Left renal cortex interstitium (tissue), 4 donors: ENCODE results near the gene SYDE1. TPM values are rescaled to one million over a fixed set of nuclear protein-coding genes. Genes with fewer than 3 reads are reported as not detected.

Experiments
- DNase-seq, 4 donors: peaks; one replicate each; pipeline ENCODE4 v3.0.0-alpha.2; 2013; ENCODE audit warnings: low read depth in 4 of 4, low spot score in 2 of 4, missing footprints in 1 of 4
- polyA plus RNA-seq, 4 donors: library from polyadenylated mRNA; unstranded; fragments of 120-200 nt; gene quantifications; one replicate each; pipeline ENCODE4 v1.2.1, GENCODE V29; 2013; ENCODE audit not compliant: insufficient read length in 4 of 4

SYDE1 gene
- polyA plus RNA-seq, 4 donors = 16.5 to 32.6 (median 22.5) TPM

DNA sequence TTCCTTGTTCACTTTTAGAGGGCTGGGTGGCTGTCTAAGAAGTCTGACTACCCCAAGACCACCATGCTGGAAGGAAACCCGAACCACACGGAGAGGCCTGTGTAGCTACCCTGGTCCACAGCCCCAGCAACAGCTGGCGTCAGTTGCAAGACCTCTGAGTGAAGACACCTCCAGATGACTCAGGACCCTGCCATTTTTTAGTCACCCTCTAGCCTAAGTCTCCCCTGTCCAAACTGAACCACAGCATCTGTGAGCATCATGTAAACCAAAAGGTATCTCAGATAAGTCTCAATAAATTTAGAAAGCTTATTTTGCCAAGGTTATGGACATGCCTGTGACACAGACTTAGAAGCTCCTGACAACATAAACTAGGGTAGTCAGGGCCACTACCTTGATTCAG is 2.2 kb upstream of the SYDE1 start:
- DNase-seq = no peak

DNA sequence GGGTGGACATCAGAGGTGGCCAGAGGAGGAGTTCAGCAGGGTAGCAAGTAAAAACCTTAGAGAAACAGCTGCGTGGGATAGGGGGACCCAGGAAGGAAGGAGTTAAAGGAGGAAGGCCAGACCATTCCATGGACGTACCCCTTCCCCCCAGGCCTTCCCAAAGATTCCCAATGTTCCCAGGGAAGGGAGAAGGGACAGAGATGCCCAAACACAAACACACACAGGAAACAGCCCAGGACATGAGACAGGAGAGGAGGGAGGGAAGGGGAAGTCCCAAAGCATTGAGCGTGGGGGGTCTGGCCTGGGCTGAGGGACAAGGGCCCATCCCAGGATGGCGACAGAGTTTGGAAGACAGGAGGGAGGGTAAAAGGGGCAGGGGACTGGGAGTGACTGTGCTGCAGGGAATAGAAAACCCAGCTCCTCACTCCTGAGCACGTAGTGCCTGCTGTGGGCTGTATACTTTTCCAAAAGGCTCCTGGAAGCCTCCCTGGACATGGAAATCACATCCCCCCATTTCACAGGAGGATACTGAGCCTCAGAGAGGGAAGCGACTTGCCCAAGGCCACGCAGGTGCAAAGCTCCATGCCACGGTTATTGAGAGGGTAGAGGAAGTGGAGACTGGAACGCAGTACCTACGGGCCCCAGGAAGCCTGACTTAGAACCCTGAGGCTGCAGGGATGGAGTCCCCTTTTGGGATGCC is 1.1 kb downstream of the SYDE1 start:
- no peak for DNase-seq

DNA sequence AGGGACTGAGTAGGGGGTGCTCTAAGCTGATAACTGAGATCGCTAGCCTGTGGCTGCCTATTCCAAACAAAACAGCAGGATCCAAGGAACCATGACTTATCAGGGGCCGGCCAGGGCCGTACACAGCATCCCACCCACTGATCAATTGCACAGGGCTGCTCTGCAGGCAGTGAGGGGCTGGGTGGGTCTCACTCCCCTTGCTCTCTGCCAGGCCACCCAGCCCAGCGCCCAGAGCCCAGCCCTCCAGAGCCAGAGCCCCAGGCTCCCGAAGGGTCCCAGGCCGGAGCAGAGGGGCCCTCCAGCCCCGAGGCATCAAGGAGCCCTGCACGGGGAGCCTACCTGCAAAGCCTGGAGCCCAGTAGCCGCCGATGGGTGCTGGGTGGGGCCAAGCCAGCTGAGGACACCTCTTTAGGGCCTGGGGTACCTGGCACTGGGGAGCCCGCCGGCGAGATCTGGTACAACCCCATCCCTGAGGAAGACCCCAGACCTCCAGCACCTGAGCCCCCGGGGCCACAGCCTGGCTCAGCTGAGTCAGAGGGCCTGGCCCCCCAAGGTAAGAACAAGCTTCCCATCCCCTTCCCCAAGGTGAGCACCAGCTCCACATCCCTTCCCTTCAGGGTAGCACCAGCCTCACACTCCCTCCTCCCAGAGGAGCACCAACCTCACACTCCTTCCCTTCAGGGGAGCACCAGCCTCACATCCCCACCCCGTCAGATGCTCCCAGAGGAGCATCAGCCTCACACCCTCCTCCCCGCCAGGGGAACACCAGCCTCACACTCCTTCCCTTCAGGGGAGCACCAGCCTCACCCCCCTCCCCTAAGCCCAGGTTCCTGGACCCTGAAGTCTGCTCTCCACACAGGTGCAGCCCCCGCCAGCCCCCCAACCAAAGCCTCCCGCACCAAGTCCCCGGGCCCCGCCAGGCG is 1.9 kb downstream of the SYDE1 start:
- no peak for DNase-seq

DNA sequence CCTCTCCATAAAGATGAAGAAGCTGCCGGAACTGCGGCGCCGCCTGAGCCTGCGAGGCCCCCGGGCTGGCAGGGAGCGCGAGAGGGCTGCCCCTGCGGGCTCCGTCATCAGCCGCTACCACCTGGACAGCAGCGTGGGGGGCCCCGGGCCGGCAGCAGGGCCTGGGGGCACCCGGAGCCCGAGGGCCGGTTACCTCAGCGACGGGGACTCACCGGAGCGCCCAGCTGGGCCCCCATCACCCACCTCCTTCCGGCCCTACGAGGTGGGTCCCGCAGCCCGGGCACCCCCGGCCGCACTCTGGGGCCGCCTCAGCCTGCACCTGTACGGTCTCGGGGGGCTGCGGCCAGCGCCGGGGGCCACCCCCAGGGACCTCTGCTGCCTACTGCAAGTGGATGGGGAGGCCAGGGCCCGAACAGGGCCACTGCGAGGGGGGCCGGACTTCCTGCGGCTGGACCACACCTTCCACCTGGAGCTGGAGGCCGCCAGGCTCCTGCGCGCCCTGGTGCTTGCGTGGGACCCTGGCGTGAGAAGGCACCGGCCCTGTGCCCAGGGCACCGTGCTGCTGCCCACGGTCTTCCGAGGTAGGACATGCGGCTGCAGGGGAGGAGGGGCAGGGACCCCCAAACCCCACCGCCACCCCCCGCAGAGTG is 2.7 kb downstream of the SYDE1 start:
- no peak for DNase-seq

DNA sequence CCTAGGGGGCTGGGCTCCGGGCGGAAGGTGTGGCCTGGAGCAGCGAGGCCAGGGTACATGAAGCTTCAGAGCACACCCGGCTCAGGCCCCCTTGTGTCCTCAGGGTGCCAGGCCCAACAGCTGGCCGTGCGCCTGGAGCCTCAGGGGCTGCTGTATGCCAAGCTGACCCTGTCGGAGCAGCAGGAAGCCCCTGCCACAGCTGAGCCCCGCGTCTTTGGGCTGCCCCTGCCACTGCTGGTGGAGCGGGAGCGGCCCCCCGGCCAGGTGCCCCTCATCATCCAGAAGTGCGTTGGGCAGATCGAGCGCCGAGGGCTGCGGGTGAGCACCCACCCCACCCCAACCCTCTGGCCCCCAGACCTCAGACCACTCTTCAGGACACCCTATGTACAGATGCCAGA is 3.2 kb downstream of the SYDE1 start:
- DNase-seq = no peak

DNA sequence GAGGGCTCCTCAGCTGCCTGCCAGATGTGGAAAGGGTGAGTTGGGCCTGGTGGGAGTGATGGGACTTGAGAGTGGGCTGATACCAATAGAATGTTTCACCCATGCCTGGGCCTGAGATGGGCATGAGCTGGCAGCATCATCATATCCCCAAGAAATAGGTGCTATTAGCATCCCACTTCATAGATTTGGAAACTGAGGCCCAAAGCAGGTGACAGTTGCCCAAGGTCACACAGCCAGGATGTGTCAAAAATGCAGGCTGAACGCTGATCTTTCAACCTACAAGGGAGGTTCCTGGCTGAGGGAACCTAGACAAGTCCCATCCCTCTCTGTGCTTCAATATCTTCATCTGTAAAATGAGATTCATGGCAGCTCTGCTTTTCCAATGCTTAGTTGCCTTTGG is 4.6 kb downstream of the SYDE1 start:
- DNase-seq = no peak

DNA sequence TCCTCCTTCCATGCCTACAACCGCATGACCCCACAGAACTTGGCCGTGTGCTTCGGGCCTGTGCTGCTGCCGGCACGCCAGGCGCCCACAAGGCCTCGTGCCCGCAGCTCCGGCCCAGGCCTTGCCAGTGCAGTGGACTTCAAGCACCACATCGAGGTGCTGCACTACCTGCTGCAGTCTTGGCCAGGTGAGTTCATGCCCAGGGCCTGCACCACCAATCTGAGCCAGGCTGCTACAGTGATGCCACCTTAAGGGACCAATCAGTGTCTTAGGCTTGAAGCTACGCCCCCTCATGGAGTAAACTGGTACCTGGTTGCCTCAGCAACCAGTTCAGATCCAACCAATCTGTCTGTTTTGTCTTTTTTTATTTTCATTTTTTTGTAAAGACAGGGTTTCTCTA is 5.2 kb downstream of the SYDE1 start:
- no peak for DNase-seq

DNA sequence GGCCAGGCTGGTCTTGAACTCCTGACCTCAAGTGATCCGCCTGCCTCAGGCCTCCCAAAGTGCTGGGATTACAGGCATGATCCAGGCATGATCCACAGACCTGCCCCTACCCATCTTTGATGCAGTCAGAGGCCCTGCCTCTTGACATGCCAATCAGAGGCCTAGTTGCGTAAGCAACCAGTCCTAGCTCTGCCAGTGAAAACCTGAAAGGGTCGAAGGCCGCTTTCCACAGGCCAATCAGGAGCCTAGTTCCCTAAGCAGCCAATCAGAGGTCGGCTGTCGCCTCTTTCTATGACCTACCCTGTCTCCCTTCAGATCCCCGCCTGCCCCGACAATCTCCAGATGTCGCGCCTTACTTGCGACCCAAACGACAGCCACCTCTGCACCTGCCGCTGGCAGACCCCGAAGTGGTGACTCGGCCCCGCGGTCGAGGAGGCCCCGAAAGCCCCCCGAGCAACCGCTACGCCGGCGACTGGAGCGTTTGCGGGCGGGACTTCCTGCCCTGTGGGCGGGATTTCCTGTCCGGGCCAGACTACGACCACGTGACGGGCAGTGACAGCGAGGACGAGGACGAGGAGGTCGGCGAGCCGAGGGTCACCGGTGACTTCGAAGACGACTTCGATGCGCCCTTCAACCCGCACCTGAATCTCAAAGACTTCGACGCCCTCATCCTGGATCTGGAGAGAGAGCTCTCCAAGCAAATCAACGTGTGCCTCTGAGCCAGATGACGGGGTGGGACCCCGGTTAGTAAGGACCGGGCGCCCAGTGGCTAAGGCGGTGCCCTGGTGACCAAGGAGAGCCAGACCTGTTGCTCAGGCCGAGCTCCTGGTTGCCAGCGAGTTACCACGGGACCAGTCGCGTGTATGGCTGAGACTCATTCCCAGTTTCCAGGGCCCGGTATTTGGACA is 6.3 kb downstream of the SYDE1 start:
- DNase-seq = no peak

DNA sequence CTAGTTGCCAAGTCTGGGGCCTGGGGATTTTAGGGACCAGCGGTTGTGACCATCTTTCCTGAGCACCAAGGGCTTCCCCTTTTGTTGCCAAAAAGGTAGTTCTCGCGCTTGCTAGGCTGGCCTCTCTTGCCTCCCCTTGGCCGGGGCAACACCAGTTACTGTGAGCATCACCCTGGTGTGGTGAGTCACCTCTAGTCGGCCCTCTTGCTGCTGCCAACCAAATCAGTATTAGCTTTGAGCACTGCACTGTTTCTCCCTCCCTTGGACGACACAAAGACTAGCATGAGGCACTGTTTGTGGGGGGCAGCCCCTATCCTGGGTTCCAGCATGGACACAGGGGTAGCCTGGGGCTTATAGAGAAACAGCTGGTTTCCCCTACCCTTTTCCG is 6.9 kb downstream of the SYDE1 start:
- no peak for DNase-seq

DNA sequence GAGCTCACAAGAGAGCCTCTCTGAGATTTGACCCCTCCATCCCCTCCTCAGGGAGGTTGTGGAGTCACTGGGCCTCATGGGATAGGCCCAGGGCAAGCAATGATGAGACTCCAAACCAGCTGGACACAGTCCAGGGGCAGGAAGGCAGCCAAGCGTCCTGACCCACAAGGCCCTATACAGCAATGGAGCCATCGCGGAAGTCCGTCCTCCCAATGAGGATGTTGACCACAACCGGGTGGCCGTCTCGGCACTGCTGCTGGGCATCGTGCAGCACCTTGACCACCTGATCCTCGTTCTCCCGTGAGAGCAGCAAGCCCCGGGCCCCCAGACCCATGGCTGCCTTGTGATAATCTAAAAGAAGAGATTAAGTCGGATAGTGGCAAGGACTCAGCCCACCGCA is 7.9 kb downstream of the SYDE1 start:
- DNase-seq = no peak

DNA sequence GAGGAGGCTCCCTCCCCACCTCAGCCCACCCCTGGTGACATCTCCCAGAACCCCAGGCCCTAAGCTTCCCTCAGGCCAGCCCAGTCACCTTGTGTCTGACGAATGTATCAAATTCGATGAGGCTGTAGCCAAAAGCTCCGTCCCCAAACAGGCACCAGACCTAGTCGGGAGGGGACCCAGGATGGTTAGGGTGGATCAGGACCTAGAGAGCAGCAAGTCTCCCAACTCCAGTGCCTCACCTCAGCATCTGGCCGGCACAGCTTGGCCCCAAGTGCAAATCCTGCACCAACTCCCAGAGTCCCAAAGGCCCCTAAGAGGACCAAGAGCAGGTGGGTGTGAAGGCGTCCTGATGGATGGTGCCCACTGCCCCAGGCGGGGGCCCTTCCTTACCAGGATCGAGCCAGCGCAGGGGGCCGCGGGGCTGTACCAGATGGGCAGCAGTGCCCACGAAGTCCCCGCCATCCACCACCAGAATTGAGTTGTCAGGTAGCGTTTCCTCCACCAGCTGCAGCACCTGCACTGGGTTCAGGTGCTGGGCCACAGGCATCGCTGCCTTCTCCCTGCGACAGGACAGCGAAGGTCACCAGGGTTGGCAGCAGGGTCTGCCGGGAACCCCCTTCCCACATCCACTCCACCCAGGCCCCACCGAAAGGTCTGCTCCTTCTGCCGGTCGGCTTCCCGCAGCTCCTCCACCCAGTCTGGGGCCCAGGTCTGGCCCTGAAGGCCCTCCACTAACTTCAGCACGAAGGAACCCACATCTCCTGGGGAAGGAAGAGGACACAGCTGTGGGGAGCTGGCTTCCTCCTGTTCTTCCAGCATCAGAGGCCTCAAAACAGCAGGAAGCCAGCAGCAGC is 8.8 kb downstream of the SYDE1 start:
- DNase-seq = no peak

DNA sequence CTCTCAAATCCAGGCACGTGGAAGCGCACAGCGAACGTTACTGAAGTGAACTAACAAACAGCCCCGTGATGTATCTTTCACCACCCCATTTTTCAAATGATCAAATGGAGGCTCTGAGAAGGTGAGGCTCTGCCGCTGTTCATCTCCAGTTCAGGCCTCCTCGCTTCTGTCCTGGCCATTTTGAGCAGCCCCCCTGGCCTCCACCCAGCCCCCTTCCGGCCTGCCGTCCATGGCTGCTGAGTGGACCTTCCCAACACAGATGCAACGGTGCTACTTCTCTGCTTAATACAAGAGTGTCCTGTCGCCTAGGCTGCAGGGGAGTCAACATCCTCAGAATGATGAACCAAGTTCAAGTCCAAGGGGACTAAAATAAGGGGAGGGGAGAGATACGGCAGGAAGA is 9.7 kb downstream of the SYDE1 start:
- DNase-seq = no peak

DNA sequence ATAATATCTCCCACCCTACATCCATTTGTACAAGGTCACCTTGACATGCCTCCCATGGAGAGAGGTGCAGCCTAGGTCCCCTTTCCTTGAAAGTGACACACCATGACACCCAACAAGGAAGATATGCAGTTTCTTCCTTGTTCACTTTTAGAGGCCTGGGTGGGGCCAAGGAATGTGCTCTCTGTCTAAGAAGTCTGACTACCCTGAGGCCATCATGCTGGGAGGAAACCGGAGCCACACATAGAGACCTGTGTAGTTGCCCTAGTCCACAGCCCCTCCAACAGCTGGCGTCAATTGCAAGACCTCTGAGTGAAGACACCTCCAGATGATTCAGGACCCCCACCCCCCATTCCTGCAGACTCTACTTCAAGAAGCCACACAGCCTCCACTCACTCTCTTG is 11.0 kb downstream of the SYDE1 start:
- DNase-seq = no peak

DNA sequence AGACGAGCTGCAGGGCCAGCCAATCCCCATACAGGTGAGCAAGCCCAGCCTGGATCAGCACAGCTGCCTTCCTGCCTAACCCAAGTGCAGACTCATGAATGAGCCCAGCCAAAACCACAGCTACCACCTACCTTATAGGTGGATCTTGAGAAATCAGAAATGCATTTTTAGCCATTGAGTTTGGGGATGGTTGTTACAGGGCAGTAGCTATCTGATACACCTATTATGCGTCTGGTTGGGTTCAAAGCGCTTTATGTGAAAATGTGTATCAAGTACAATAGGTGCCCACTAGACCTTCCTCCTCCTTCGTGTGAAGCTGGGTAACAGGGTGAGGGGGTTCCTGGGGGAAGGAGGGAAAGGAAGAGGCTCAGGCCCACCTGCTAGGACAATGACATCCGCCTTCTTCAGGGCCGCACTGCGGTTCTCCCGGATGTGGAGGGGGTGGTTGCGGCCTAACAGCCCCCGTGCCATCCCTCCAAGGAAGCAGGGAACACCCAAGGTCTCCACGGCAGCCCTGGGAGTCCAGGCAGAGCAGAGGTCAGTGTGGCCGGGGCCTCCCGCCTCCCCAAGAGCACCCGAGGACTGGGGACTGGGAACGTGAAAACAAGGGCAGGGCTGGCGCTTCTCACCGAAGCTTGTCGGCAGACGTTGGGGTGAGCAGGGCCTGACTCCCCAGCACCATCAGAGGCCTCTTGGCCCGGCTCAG is 11.7 kb downstream of the SYDE1 start:
- DNase-seq = no peak

DNA sequence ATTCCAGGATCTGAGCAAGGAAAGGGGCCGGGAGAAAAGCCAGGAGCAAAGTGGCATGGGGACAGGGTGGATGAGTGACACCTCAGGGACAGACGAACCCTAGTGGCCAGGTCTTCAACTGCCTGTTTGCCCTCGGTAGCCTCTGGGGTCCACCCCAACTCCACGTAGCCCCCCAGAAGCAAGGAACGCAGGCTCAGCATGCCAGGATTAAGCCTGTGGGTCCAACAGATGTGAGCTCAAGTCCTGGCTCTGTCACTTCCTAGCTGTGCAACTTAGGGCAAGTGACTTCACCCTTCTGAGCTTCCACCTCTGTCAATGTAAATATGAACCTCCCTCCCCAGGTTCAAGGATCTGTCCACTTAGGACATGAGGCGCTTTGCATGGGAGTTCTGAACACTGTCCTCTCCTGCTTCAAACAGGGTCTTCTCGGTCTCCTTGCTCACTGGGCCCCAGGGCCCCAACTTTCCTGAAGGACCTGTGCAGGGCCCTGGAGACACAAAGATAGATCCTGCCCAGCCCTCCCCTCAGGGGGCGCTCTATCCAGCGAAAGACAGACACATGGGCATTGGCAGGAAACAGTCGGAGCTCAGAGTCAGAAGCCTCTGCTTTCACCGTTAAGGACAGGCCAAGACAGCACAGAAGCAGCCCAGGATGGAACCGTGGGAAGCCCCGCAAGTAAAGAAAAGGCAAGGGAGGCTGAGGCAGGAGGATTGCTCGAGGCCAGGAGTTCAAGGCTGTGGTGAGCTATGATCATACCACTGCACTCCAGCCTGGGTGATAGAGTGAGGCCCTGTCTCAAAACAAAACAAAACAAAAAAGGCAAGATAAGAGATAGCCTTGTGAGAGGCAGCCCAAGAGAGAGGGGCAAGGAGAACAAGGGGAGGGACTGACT is 13.2 kb downstream of the SYDE1 start:
- DNase-seq = no peak

DNA sequence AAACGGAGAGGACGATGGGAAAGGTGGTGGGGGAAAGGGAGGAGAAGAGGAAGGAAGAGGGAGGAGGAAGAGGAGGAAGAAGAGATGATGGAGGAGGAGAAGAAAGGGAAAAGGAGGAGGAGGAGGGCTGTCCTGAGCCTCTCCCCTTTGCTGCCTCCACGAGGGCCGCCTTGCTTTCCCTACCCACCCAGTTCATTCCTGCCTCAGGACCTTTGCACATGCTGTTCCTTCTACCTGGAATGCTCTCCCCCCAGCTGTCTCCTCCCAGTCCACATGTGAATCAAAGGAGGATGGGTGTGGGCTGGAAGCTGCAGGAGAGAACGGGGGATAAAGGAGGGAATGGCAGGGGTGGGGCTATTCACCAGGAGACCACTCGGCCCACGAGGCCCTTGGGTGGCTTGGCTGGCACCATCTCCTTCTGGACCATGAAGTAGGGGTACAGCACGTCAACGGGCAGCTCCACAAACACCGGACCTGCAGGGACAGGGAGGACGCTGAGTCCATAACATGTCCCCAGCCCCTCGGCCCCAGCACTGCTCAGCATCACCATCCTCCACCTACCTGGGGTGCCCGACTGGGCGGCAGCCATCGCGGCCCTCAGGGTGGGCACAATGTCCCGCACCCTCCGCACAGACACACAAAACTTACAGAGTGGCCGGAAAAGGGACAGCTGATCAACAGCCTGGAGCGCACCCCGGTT is 15.3 kb downstream of the SYDE1 start:
- DNase-seq = no peak
